AG04449 (cell line): ENCODE data around the gene APEX1.

Experiments used
- CTCF ChIA-PET: fragments of 350-600 bp; formaldehyde crosslinking; extraction: SDS; loops from one replicate; lab custom pipeline; 2021; ENCODE audit warnings: antibody characterized with exemption; lab: Yijun Ruan, JAX
- POLR2A ChIA-PET: fragments of 400-600, 350-600 bp; formaldehyde crosslinking; extraction: SDS; loops from one replicate; lab custom pipeline; 2020; ENCODE audit warnings: antibody characterized with exemption, inconsistent platforms; lab: Yijun Ruan, JAX
- DNase-seq: peaks from one replicate; pipeline ENCODE4 v3.0.0-alpha.2; 2010; ENCODE audit warnings: low read depth, low spot score
- H3K4me3 ChIP-seq: 2 replicates; pipeline ENCODE4 v1.5.1; 2011; ENCODE audit warnings: low read depth, mild to moderate bottlenecking, control low read depth, low read length
- CTCF ChIP-seq: IDR thresholded peaks from one replicate; pipeline ENCODE4 v1.5.1; 2011; ENCODE audit warnings: mild to moderate bottlenecking, moderate library complexity, low read length, control low read depth, inconsistent platforms; ENCODE audit not compliant: insufficient read depth; ENCODE audit errors: missing control alignments

The APEX1 gene

GRCh38 chr14:20454516-20455354 lies at the start of gene APEX1, which contains the start of gene OSGEP:
Gene APEX1 (plus strand): TSS chr14:20455226. CDS start chr14:20455646, 420 bp downstream.
Gene OSGEP (minus strand): TSS chr14:20454812. CDS start chr14:20454683, 129 bp downstream.
- H3K4me3 ChIP-seq, result peak within 1 kb of the TSS; percentile 96
- ChIA-PET CTCF (interaction anchor here (1.0 to 8.4 kb wide), 5 partner anchors 29 to 153 kb away, joined by 3 to 46 read pairs (median 4); partner anchors contain the start of gene TEP1), POLR2A (interaction anchor here (0.8 to 3.2 kb wide), 11 partner anchors 13 to 617 kb away, joined by 3 to 19 read pairs (median 7); partner anchors contain the start of genes KLHL33, PARP2, PNP and TEP1)
- TF ChIP-seq CTCF, result no peak
- DNase-seq, result peak; percentile 90

- TF ChIP-seq CTCF, result no peak
- POLR2A ChIA-PET, result interaction anchor here (0.6 to 1.0 kb wide), 5 partner anchors 60 to 75 kb away, joined by 3 to 7 read pairs (median 3); partner anchors contain the start of gene PARP2
- DNase-seq, result no peak
- H3K4me3 ChIP-seq, result no peak overlapping the region
- CTCF ChIA-PET, result interaction anchor here (1.0 kb wide), 1 partner anchor 81 kb away, joined by 3 read pairs; no protein-coding TSS in a partner anchor
Observed at GRCh38 chr14:20409226-20409625, 45.8 kb upstream of the APEX1 start.

- POLR2A ChIA-PET, result interaction anchor here (0.6 to 1.8 kb wide), 9 partner anchors 10 to 201 kb away, joined by 3 to 16 read pairs (median 5); partner anchors contain the start of genes APEX1, KLHL33, OSGEP and PARP2
- peak overlapping the region; percentile 98 for H3K4me3 ChIP-seq
- CTCF ChIA-PET, result interaction anchor here (4.4 kb wide), 1 partner anchor 195 kb away, joined by 119 read pairs; no protein-coding TSS in a partner anchor
- no peak for TF ChIP-seq CTCF
- DNase-seq, result no peak
Observed at GRCh38 chr14:20412411-20412810, 42.6 kb upstream of the APEX1 start.

GRCh38 chr14:20412876-20413743 lies 41.9 kb upstream of the APEX1 start, which contains the start of gene TEP1:
Gene TEP1 (minus strand): TSS chr14:20413501. CDS start chr14:20408439, 5,062 bp downstream.
- no peak for TF ChIP-seq CTCF
- DNase-seq, result no peak
- CTCF ChIA-PET, result interaction anchor here (1.2 to 4.4 kb wide), 11 partner anchors 11 to 269 kb away, joined by 3 to 119 read pairs (median 10); partner anchors contain the start of genes APEX1, KLHL33 and OSGEP
- peak within 1 kb of the TSS; percentile 98 for H3K4me3 ChIP-seq
- POLR2A ChIA-PET, result interaction anchor here (0.6 to 1.8 kb wide), 10 partner anchors 9 to 269 kb away, joined by 3 to 16 read pairs (median 4); partner anchors contain the start of genes APEX1, KLHL33, OSGEP and PARP2

GRCh38 chr14:20413744-20414082 lies 41.3 kb upstream of the APEX1 start:
- ChIA-PET CTCF (interaction anchor here (1.0 to 4.4 kb wide), 18 partner anchors 8 to 268 kb away, joined by 3 to 119 read pairs (median 8); partner anchors contain the start of genes APEX1, KLHL33, OSGEP and PARP2), POLR2A (interaction anchor here (1.0 to 1.8 kb wide), 7 partner anchors 9 to 269 kb away, joined by 3 to 16 read pairs (median 6); partner anchors contain the start of genes APEX1, KLHL33, OSGEP and PARP2)
- H3K4me3 ChIP-seq, result peak overlapping the region; percentile 98
- TF ChIP-seq CTCF, result no peak
- DNase-seq, result no peak
